NCI-H2107 treated with DMSO at 0.1 percent for 48 hours (cell line): ENCODE measurements around the gene PTPRR.

Experiments
- DNase-seq: peaks from one replicate; lab custom pipeline; 2025; ENCODE audit not compliant: unreplicated experiment; lab: John Stamatoyannopoulos, UW

Gene PTPRR

GRCh38 chr12:70648831-70649230 lies 271.7 kb downstream of the PTPRR start:
- no peak for DNase-seq

- no peak for DNase-seq
These were observed 272.3 kb downstream of the PTPRR start for GRCh38 chr12:70648191-70648590.

- no peak for DNase-seq
These were observed 273.7 kb downstream of the PTPRR start for GRCh38 chr12:70646850-70647249.

GRCh38 chr12:70645494-70646317 lies 274.8 kb downstream of the PTPRR start:
- DNase-seq, result no peak

GRCh38 chr12:70644861-70645260 lies 275.7 kb downstream of the PTPRR start:
- no peak for DNase-seq

- no peak for DNase-seq
These were observed 276.6 kb downstream of the PTPRR start for GRCh38 chr12:70643939-70644338.

- DNase-seq, result no peak
These were observed 278.8 kb downstream of the PTPRR start for GRCh38 chr12:70641691-70642090.

- no peak for DNase-seq
These were observed 279.6 kb downstream of the PTPRR start for GRCh38 chr12:70640901-70641300.

- DNase-seq, result no peak
These were observed 281.0 kb downstream of the PTPRR start for GRCh38 chr12:70639535-70639934.

- no peak for DNase-seq
These were observed 281.7 kb downstream of the PTPRR start for GRCh38 chr12:70638639-70639360.

- DNase-seq, result no peak
These were observed 283.0 kb downstream of the PTPRR start, which contains the start of gene PTPRB for GRCh38 chr12:70637303-70638085. Gene PTPRB, minus strand, starts transcription at chr12:70637429. Its CDS starts 34 bp downstream, at chr12:70637395.

GRCh38 chr12:70635755-70636154 lies 284.8 kb downstream of the PTPRR start:
- no peak for DNase-seq

GRCh38 chr12:70628701-70629480 lies 291.6 kb downstream of the PTPRR start:
- no peak for DNase-seq

GRCh38 chr12:70627677-70628076 lies 292.9 kb downstream of the PTPRR start:
- DNase-seq, result no peak

GRCh38 chr12:70626180-70626579 lies 294.4 kb downstream of the PTPRR start:
- no peak for DNase-seq

GRCh38 chr12:70619471-70620152 lies 300.9 kb downstream of the PTPRR start:
- no peak for DNase-seq

GRCh38 chr12:70618371-70618770 lies 302.2 kb downstream of the PTPRR start:
- DNase-seq, result no peak

- DNase-seq, result no peak
These were observed 303.1 kb downstream of the PTPRR start for GRCh38 chr12:70617450-70617849.

GRCh38 chr12:70615174-70615866 lies 305.2 kb downstream of the PTPRR start:
- DNase-seq, result no peak
